HG02870 (cell line): ENCODE results near the gene ZEB2.

Source experiments
- ATAC-seq: cut with Tn5 transposase; IDR thresholded peaks from one replicate; pipeline ENCODE4 v1.9.1; 2021; ENCODE audit warnings: mild to moderate bottlenecking, moderate library complexity; ENCODE audit not compliant: unreplicated experiment

ZEB2 gene

GRCh38 chr2:144429396-144430112 lies 90.4 kb downstream of the ZEB2 start:
- ATAC-seq, result no peak

- ATAC-seq, result no peak
These were observed 92.9 kb downstream of the ZEB2 start for GRCh38 chr2:144426981-144427479.

- no peak for ATAC-seq
These were observed 93.6 kb downstream of the ZEB2 start for GRCh38 chr2:144426355-144426754.

- ATAC-seq, result no peak
These were observed 95.2 kb downstream of the ZEB2 start for GRCh38 chr2:144424559-144425240.

- no peak for ATAC-seq
These were observed 98.1 kb downstream of the ZEB2 start for GRCh38 chr2:144421606-144422510.

- no peak for ATAC-seq
These were observed 100.7 kb downstream of the ZEB2 start for GRCh38 chr2:144419218-144419617.

- ATAC-seq, result no peak
These were observed 104.5 kb downstream of the ZEB2 start for GRCh38 chr2:144415386-144415785.

- ATAC-seq, result peak; percentile 96
These were observed 105.5 kb downstream of the ZEB2 start for GRCh38 chr2:144414324-144414845.

GRCh38 chr2:144412709-144413108 lies 107.2 kb downstream of the ZEB2 start:
- no peak for ATAC-seq

- ATAC-seq, result no peak
These were observed 108.4 kb downstream of the ZEB2 start for GRCh38 chr2:144411473-144411872.

- ATAC-seq, result no peak
These were observed 110.7 kb downstream of the ZEB2 start for GRCh38 chr2:144409241-144409640.

GRCh38 chr2:144407262-144407661 lies 112.7 kb downstream of the ZEB2 start:
- ATAC-seq, result no peak

GRCh38 chr2:144405982-144406788 lies 113.7 kb downstream of the ZEB2 start:
- ATAC-seq, result no peak

GRCh38 chr2:144405321-144405720 lies 114.6 kb downstream of the ZEB2 start:
- no peak for ATAC-seq

- ATAC-seq, result no peak
These were observed 115.2 kb downstream of the ZEB2 start for GRCh38 chr2:144404586-144405314.

- ATAC-seq, result no peak
These were observed 116.0 kb downstream of the ZEB2 start for GRCh38 chr2:144403933-144404332.

GRCh38 chr2:144402251-144402650 lies 117.7 kb downstream of the ZEB2 start:
- ATAC-seq, result no peak

GRCh38 chr2:144401036-144401435 lies 118.9 kb downstream of the ZEB2 start:
- ATAC-seq, result no peak

GRCh38 chr2:144396318-144396717 lies 123.6 kb downstream of the ZEB2 start:
- no peak for ATAC-seq
